Skin epidermis (tissue), 12 donors: Measurements from ENCODE around the gene TEX13C.
A peak's percentile ranks its signal among the peaks of the same experiment; 100 is the strongest.
"Not testable (repeated sequence)": the region's sequence is repeated elsewhere in the genome, so short reads cannot be mapped to it uniquely, and the experiment has no call there.

Experiments
- H3K27ac ChIP-seq, 21 experiments: fragments of 200-600 bp; sonication (generic) in 11 of 21; one replicate each; pipeline ENCODE4 v1.5.0; 2020; ENCODE audit warnings: mild to moderate bottlenecking in 3 of 21, inconsistent platforms in 2 of 21, moderate library complexity in 2 of 21
- H3K4me3 ChIP-seq, 7 experiments: fragments of 200-600 bp; sonication (generic) in 2 of 7; one replicate each; pipeline ENCODE4 v1.5.0; 2020; ENCODE audit warnings: inconsistent platforms in 2 of 7, mild to moderate bottlenecking in 2 of 7, moderate library complexity in 1 of 7

Gene TEX13C

DNA sequence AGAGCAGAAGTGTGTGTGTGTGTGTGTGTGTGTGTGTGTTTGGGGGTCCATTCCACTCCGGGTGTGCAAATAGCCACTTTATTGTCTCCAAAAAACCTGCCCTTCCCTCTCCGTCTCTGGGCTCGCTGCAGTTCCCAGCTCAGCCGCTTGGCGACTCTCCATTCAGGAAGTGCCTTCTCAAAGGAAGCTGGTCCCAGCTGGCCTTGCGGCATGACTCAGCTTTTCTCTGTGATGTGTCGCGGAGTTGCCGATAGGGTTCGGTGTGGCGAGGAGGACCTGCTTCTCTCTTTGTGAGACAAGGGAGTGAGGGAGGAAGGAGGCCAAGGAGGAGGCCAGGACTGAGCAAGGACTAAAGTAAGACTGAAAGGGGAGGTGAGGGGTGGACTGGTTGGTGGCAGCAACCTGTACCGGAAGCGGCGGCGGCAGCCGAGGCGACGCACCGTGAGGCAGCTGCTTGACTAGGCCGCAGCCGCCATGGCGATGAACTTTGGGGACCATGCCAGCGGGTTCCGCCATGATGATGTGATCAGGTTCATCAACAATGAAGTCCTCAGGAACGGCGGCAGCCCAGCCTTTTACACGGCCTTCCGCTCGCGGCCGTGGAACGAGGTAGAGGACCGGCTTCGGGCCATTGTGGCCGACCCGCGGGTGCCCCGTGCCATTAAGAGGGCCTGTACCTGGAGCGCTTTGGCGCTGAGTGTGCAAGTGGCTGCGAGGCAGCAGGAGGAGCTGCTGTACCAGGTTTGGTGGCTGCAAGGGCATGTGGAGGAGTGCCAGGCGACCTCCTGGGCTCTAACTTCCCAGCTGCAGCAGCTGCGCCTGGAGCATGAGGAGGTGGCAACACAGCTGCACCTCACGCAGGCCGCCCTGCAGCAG is at the start of gene TEX13C:
TSS of gene TEX13C (plus strand) at position 226 of the 876 bp plus-strand sequence. CDS start at position 475, 249 bp downstream.
- Histone ChIP-seq H3K4me3 (no peak within 1 kb of the TSS), H3K27ac (no peak within 1 kb of the TSS)

DNA sequence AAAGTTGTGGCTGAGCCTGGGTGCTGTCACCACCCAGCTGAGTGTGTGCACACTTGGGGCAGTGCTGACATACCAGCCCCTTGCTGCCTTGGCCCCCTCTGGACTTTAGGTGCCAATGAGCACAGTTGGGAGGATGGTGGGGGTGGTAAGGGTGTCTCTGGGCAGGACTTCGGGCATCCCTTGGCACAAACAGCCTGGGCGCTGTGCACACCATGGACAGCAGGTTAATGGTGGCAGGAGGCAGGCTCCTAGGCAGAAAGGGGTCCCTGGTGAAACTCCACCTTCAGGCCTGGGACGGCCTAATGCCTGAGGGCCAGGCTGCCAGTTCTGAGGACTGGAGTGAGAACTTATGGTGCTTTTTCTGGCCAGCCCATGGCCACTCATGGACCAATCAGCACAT is 32.4 kb upstream of the TEX13C start:
- H3K27ac ChIP-seq = no peak overlapping the region
- H3K4me3 ChIP-seq = no peak overlapping the region

DNA sequence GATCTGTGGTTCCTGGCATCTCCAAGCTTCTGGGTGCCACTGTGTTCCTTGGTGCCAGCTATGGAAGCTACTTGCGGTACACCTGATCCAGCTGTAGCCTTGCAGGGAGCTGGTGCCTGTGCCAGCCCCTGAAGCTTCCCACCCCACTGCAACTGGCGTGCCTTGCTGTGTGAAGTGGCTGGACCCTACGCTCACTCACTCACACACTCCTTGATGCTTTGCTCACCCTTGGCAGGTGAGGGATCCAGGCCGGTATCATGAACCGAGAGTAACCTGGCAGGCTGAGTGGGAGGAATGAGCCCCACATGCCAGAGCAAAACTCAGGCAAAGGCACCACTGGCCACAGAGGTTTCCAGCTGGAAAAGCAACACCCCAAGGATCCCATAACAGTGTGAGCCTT is 31.3 kb upstream of the TEX13C start:
- H3K4me3 ChIP-seq = no peak overlapping the region
- no peak overlapping the region for H3K27ac ChIP-seq

DNA sequence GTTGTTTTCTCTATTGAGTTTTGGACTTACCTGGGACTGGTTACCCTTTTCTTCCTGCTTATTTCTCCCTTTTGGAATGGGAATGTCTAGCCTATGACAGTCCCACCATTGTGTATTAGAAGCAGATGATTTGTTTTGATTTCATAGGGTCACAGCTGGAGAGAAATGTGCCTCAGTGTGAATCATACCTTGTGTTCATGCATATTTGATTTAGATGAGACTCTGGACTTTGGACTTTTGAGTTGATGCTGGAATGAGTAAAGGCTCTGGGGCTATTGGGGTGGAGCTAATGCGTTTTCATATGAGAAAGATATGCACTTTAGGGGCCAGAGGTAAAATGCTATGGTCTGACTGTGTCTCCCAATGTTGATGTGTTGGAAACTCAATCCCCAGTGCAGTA is 30.5 kb upstream of the TEX13C start:
- Histone ChIP-seq H3K27ac (no peak overlapping the region), H3K4me3 (no peak overlapping the region)

DNA sequence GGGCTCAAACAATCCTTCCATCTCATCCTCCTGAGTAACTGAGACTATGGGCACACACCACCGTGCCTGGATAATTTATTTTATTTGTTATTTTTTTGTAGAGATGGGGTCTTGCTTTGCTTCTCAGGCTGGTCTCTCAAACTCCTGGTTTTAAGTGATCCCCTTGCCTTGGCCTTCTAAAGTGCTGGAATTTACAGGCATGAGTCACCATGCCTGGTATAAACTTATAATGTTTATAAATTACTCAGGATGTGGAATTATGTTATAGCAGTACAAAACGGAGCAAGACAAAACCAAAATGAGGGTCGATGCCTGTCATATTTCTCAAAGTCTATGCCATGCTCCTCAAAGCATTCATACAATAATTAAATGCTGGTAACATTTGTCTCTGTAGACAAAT is 29.8 kb upstream of the TEX13C start:
- Histone ChIP-seq H3K4me3 (no peak overlapping the region), H3K27ac (no peak overlapping the region)

DNA sequence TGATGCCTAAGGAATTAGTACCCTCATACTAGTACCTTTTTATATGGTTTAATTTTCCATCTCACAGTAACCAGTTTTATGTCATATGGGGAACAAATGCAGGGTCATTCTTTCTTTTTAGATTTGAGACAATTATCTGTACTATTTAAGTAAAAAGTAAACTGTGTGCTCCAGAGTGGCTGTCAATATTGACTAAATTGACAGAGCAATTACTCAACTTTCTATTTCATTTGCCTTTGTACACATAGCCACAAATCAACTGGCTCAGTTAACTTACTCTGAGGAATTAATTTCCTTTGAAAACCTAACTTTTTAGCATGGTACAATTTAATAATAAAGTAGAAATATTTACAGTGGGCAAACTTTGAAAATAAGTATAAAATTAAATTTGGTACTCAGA is 28.5 kb upstream of the TEX13C start:
- Histone ChIP-seq H3K4me3 (no peak overlapping the region), H3K27ac (no peak overlapping the region)

DNA sequence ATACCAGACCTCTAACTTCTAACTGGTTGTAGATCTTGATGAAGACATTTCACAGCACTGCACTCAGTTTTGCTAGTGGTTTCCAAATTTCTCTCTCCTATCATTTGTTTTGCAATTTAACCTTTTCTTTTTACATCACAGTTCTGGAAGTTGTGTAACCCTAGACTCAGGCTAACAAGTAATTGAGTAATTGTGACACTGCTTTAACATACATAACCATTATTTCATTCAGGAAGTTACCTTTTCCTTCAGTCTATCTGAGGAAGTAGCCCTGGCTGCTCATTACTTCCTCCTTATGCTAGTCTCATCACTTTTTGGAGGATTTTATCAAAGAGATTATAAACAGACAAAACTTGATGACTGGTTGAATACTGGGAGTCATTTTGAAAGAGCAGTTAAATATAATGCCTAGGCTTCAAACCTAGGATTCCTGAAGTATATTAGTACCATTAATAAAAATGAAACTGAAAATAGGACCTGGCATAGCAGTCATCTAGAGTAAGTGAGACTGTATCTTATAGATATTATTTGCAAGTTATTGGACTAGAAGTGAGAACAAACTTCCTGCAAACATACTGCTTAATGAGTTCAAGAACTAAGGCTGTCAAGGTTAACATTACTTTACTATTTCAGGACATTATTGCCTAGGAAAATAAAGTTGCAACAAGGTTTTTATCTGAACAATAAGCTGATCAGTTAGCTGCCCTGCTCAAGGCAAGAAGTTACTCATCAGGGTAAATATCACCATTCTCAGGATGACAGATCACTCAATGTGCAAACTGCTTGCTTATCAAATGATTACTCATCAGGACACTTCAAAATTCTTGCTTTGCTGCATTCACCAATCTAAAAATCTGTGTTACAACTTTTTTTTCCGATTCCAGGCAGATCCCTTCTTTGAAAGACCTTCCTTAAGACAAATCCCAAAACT is 25.6 kb upstream of the TEX13C start:
- no peak overlapping the region for H3K4me3 ChIP-seq

DNA sequence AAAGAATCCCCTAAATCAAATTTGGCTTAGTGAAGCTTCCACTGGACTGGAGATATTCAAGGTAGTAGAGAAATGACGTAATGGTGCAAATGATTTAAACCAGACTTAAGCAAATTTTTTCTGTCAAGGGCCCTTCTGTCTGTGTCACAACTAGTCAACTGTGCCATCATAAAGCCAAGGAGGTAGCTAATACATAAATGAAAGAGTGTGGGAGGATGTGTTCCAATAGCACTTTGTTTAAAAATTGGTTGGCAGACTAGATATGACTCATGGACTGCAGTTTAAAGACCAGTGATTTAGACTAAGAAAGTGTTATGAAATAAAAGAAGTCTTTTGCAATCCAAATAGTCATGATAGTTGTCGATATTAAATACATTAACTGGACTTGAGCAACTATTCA is 24.3 kb upstream of the TEX13C start:
- H3K27ac ChIP-seq = no peak overlapping the region
- H3K4me3 ChIP-seq = no peak overlapping the region

More for the DNA sequence above, 25.6 kb upstream of the TEX13C start:
- peak overlapping the region in 1 of 21 experiments; percentile 24 for H3K27ac ChIP-seq

DNA sequence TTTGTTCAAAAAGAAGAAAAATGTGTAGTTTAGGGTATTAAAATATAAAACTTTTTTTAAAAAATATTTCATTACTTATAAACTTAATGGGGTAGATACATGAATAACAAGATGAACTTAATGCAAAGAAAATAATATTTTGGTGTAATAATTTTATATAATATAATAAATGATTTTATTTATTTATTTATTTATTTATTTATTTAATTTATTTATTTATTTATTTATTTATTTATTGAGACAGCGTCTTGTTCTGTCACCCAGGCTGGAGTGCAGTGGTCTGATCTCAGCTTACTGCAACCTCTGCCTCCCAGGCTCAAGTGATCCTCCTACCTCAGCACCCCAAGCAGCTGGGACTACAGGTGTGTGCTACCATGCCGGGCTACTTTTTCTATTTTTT is 20.8 kb upstream of the TEX13C start:
- H3K4me3 ChIP-seq = no peak overlapping the region
- no peak overlapping the region for H3K27ac ChIP-seq

DNA sequence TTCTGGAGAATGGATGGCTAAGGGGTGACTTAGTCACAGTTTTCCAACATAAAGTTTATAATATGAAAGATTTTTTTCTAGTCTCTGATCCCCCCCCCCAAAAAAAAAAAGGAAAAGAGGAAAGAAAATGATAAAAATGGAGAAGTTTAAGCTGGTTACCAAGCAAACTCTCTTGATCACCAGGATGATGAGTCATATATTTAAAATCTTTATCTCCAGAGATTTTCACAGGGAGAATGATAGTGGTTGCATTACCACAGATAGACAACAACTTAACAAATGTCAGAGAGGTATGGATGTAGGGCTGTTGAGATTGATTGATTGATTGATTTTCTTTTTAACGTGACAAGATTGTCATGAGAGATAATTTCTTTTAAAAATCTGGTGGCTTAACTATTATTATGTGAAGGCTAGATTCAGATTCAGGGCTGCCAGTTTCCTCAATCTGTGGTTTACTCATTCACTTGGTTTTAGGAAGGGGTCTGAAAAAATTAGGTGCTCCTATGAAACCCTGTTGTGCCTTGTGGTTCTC is 13.3 kb upstream of the TEX13C start:
- H3K4me3 ChIP-seq = no peak overlapping the region

DNA sequence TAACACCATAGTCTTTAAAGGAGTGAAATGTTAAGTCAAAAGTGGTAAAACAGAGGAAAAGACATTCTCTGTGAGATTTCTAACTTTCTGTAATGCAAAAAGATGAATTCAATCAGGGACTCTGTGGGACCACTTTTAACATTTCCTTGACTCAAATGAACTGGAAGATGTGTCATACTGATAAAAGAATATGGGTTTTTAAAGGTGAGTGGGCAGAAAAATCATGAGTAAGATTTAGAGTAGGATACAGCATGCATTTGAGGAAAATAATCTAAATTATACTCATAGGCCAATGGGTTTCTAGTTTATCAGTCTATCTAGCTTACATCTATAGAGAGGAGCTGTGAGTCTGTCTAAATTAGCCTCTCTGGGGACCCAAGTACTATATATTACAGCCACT is 11.0 kb upstream of the TEX13C start:
- Histone ChIP-seq H3K4me3 (no peak overlapping the region), H3K27ac (no peak overlapping the region)

More for the DNA sequence above, 13.3 kb upstream of the TEX13C start:
- no peak overlapping the region for H3K27ac ChIP-seq

DNA sequence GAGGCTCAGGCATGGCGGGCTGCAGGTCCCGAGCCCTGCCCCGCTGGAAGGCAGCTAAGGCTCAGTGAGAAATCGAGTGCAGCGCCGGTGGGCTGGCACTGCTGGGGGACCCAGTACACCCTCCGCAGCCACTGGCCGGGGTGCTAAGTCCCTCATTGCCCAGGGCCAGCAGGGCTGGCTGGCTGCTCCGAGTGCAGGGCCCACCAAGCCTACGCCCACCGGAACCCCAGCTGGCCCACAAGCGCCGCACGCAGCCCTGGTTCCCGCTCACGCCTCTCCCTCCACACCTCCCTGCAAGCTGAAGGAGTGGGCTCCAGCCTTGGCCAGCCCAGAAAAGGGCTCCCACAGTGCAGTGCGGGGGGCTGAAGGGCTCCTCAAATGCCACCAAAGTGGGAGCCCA is 505 bp upstream of the TEX13C start:
- H3K4me3 ChIP-seq, H3K27ac ChIP-seq: not testable (repeated sequence)

DNA sequence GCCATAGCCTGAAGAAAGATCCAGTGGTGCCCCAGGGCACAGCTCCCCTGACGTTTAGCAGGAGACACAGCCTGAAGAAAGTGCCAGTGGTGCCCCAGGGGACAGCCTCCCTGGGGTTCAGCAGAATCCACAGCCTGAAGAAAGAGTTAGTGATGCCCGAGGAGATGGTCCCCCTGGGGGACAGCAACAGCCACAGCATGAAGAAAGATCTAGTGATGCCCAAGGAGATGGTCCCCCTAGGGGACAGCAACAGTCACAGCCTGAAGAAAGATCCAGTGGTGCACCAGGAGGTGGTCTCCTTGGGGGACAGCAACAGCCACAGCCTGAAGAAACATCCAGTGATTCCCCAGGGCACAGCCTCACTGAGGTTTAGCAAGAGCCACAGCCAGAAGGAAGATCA is 2.8 kb downstream of the TEX13C start:
- no peak overlapping the region for H3K27ac ChIP-seq

DNA sequence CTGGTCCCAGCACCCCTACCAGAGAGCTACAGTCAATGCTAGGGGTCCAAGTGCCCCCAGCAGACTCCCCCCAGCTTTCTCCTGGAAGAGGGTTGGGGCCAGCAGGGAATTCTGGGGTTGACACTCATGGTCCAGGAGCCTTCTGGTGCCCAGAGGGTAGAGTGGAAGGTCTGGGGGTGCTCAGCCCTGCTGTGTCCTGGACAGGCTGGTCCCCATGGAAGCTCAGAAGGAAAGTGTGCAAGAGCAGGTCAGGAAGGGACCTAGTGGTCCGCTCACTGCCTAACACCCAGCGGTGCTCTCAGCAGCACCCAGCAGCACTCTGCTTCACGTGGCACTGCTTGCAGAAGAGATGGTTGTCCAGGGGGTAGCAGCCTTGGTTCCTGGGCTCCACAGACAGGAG is 6.9 kb downstream of the TEX13C start:
- H3K27ac ChIP-seq = no peak overlapping the region
- H3K4me3 ChIP-seq = no peak overlapping the region

More for the DNA sequence above, 2.8 kb downstream of the TEX13C start:
- no peak overlapping the region for H3K4me3 ChIP-seq

DNA sequence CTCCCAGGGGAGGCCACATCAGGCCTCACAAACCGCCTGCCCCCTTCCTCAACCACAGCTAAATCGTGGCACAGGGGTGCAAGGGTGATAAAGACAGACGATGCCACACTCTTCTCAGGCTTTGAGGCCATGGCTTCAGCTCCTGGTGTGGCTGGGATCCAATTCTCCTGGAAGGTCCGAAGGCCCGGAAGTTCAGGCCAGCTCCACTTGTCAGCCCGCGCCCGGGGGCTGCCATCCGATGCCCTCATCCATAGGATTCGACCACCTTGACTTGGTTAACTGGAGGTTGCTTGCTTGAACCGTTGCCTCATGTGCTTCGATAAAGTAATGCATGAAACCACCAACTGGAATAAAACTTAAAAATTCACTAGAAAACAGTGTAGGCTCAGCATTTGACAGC is 8.2 kb downstream of the TEX13C start:
- no peak overlapping the region for H3K4me3 ChIP-seq
- no peak overlapping the region for H3K27ac ChIP-seq

DNA sequence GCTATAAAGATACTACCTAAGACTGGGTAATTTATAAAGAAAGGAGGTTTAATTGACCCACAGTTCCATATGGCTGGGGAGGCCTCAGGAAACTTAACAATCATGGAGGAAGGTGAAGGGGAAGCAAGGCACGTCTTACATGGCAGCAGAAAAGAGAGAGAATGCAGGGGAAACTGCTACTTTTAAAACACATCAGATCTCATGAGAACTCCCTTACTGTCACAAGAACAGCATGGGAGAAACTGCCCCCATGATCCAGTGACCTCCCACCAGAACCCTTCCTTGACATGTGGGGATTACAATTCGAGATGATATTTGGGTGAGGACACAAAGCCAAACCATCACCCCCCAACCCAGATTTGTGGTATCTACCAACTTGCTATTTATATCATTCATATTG is 13.9 kb downstream of the TEX13C start:
- H3K4me3 ChIP-seq = no peak overlapping the region
- no peak overlapping the region for H3K27ac ChIP-seq

DNA sequence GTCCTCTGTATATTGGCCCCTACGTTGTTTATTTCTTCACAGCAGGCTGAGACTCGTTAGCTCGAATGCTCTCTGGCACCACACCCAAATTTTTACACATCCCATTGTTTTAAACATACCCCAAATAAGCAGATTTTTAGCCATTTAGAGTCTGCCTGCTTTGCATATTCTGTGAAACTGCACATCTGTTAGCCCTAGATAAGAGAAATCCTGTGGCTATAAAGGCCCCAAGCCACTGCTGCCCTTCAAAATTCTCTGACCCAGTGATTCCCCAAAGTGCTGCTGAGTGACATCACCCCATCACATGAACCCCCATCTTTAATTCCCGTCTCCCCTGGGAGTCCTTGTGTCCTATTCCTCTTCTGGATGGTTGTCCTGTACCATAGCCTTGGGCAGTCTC is 20.8 kb downstream of the TEX13C start:
- H3K4me3 ChIP-seq = no peak overlapping the region

DNA sequence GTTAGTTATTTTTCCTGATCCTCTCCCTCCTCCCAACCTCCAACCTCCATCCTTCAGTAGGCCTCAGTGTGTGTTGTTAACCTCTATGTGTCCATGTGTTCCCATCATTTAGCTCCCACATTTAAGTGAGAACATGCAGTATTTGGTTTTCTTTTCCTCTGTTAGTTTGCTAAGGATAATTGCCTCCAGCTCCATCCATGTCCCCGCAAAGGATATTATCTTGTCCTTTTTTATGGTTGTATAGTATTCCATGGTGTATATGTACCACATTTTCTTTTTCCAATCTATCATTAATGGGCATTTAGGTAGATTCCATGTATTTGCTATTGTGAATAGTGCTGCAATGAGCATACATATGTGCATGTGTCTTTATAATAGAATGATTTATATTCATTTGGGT is 54.5 kb downstream of the TEX13C start:
- Histone ChIP-seq H3K27ac (no peak overlapping the region), H3K4me3 (no peak overlapping the region)

More for the DNA sequence above, 20.8 kb downstream of the TEX13C start:
- no peak overlapping the region for H3K27ac ChIP-seq
